ENCODE results near the gene ARMCX5.

GRCh38 chrX:102651242-102652011, 52.1 kb downstream of the ARMCX5 start, which contains the start of gene GPRASP1:
- TF ChIP-seq CTCF (IDR thresholded peaks at IDR 0.05; ENCODE audit: borderline replicate concordance, extremely low read depth, low read length, poor library complexity, severe bottlenecking) (no peak), EZH2 (IDR thresholded peaks at IDR 0.05; ENCODE audit: borderline replicate concordance, low read depth, low read length, severe bottlenecking) (no peak)
